ENCODE data around the gene UNC5A. TPM values are rescaled to one million over a fixed set of nuclear protein-coding genes. Genes with fewer than 3 reads are reported as not detected.

Gene UNC5A
- total RNA-seq, 1 donor from 2014 or later: not detected

DNA sequence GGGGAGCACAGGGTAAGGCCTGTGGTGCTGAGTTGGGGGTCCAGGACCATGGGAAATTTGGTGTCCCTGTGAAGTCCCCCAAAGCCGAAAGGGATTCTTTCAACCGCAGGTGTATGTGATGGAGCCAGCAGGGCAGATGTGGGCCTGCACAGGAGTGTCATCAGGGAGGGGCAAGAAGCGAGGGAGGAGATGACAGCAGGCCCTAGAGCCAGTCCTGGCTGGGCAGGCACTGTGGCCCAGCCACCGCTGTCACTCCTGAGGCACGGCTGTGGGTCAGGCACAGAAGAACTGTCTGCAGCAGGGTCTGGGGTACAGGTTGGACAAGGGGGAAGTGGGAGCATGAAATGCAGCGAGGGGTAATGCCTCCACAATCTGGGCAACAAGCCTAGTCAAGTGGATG lies 83.9 kb downstream of the UNC5A start:
- TF ChIP-seq, protein P1, sequence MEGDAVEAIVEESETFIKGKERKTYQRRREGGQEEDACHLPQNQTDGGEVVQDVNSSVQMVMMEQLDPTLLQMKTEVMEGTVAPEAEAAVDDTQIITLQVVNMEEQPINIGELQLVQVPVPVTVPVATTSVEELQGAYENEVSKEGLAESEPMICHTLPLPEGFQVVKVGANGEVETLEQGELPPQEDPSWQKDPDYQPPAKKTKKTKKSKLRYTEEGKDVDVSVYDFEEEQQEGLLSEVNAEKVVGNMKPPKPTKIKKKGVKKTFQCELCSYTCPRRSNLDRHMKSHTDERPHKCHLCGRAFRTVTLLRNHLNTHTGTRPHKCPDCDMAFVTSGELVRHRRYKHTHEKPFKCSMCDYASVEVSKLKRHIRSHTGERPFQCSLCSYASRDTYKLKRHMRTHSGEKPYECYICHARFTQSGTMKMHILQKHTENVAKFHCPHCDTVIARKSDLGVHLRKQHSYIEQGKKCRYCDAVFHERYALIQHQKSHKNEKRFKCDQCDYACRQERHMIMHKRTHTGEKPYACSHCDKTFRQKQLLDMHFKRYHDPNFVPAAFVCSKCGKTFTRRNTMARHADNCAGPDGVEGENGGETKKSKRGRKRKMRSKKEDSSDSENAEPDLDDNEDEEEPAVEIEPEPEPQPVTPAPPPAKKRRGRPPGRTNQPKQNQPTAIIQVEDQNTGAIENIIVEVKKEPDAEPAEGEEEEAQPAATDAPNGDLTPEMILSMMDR (IDR thresholded peaks at IDR 0.05): no peak
- intact Hi-C loops (cut with micrococcal nuclease): no loop called here
- DNase-seq (no peak), ATAC-seq (ENCODE audit: low read depth) (no peak)
- no peak overlapping the region for H3K4me3 Mint-ChIP-seq
- H3K9me3 Mint-ChIP-seq: no peaks in the 10 kb centered on the region
- H3K27me3 Mint-ChIP-seq: peaks cover 9% of the 10 kb centered on the region
- H3K36me3 Mint-ChIP-seq (ENCODE audit: low read depth): no peaks in the 10 kb centered on the region
- H3K27ac Mint-ChIP-seq: no peak overlapping the region
- CTCF ChIA-PET: no interaction called here
- POLR2A ChIA-PET: interaction anchor here (0.7 kb wide), 1 partner anchor 71 kb away, joined by 5 read pairs; no protein-coding TSS in a partner anchor
- peaks cover 6% of the 10 kb centered on the region for H3K4me1 Mint-ChIP-seq

DNA sequence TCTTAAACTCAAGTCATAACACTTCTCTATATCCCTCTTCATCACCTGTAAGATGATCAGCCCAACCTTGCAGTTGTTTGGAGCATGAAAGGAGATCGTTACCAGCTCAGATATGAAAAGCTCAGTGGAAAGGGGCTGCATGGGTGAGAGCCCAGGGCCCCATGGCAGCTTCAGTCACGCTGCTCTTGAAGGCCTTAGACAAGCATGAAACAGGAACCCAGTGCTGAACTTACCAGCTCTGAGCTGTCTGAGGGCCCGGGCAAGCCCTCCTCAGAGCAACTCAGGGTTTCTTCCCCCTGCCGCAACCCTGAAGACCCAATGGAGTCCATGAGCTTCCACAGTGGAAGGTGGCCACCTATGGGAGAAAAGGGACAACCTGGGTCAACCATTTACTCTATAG lies 85.5 kb downstream of the UNC5A start:
- ATAC-seq (ENCODE audit: low read depth) (no peak), DNase-seq (no peak)
- Mint-ChIP-seq H3K4me3 (no peak overlapping the region), H3K9me3 (no peaks in the 10 kb centered on the region), H3K27me3 (peaks cover 9% of the 10 kb centered on the region), H3K4me1 (peaks cover 11% of the 10 kb centered on the region), H3K36me3 (ENCODE audit: low read depth) (no peaks in the 10 kb centered on the region), H3K27ac (no peak overlapping the region)
- ChIA-PET CTCF (no interaction called here), POLR2A (no interaction called here)
- intact Hi-C loops (cut with micrococcal nuclease): no loop called here
- TF ChIP-seq, protein P1 (IDR thresholded peaks at IDR 0.05): no peak

DNA sequence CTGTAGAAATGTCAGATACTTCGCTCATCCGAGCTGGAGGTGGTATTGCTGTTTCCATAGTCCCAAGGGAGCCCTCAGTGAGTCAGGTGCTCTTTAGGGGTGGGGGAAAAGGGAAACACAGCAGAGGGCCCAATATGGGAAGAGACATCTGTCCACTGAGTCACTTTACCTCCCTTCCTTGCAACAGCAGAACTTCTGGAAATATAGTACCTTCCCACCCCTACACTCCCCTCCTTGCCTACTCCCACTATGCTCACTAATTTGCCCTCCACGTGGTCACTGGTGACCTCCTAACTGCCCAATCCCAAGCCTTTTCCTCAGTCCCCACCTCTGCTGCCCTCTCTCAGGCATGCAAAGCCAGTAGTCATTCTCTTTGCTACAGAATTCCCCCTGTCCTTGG lies 86.9 kb downstream of the UNC5A start:
- H3K4me3 Mint-ChIP-seq: no peak overlapping the region
- H3K27me3 Mint-ChIP-seq: no peaks in the 10 kb centered on the region

DNA sequence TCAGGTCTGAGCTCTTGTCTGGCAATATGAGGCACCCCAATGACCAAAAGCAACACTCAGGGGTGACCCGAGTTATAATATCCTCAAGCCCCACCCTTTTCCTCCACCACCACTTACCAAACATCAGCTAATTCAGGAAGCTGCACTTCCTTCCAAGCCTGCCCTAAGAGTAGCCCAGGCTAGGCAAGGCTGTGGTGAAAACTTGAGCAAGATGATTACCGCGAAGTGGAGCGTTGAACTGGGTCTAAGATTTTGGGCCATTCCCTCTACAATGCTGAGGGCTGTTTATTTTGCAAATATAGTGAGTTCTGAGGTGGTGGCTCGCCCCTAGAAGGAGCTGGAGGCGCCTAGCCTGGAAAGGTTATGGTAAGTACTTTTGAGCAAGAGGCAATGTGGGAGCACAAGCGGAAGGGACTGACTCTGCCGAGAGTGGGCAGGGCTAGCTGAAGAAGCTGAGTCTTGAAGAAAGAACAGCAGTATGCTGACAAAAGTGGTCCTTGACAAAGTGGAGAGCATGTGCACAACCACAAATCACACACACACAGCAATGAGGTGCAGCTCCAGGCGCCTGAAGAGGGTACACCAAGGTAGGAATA lies 89.0 kb downstream of the UNC5A start, which contains the start of gene HK3:
Gene HK3 (minus strand): TSS at position 51 of the 596 bp plus-strand sequence. CDS start 3,187 bp downstream, outside the sequence.
- no peak within 1 kb of the TSS for H3K27ac Mint-ChIP-seq
- intact Hi-C loops (cut with micrococcal nuclease): no loop called here
- DNase-seq (no peak), ATAC-seq (ENCODE audit: low read depth) (no peak)
- H3K27me3 Mint-ChIP-seq: no peaks in the 10 kb centered on the region
- no peak within 1 kb of the TSS for H3K4me3 Mint-ChIP-seq
- no peaks in the 10 kb centered on the region for H3K9me3 Mint-ChIP-seq
- H3K36me3 Mint-ChIP-seq (ENCODE audit: low read depth): peaks cover 15% of the 10 kb centered on the region
- TF ChIP-seq, protein P1 (IDR thresholded peaks at IDR 0.05): no peak
- CTCF ChIA-PET: interaction anchor here (0.9 to 1.0 kb wide), 2 partner anchors 239 to 327 kb away, joined by 3 read pairs; no protein-coding TSS in a partner anchor
- peaks cover 13% of the 10 kb centered on the region for H3K4me1 Mint-ChIP-seq
- POLR2A ChIA-PET: no interaction called here

More for the DNA sequence above, 86.9 kb downstream of the UNC5A start:
- intact Hi-C loops (cut with micrococcal nuclease): no loop called here
- DNase-seq (no peak), ATAC-seq (ENCODE audit: low read depth) (no peak)
- ChIA-PET POLR2A (no interaction called here), CTCF (no interaction called here)
- Mint-ChIP-seq H3K9me3 (no peaks in the 10 kb centered on the region), H3K36me3 (ENCODE audit: low read depth) (no peaks in the 10 kb centered on the region), H3K27ac (no peak overlapping the region), H3K4me1 (peaks cover 13% of the 10 kb centered on the region)
- TF ChIP-seq, protein P1 (IDR thresholded peaks at IDR 0.05): no peak

DNA sequence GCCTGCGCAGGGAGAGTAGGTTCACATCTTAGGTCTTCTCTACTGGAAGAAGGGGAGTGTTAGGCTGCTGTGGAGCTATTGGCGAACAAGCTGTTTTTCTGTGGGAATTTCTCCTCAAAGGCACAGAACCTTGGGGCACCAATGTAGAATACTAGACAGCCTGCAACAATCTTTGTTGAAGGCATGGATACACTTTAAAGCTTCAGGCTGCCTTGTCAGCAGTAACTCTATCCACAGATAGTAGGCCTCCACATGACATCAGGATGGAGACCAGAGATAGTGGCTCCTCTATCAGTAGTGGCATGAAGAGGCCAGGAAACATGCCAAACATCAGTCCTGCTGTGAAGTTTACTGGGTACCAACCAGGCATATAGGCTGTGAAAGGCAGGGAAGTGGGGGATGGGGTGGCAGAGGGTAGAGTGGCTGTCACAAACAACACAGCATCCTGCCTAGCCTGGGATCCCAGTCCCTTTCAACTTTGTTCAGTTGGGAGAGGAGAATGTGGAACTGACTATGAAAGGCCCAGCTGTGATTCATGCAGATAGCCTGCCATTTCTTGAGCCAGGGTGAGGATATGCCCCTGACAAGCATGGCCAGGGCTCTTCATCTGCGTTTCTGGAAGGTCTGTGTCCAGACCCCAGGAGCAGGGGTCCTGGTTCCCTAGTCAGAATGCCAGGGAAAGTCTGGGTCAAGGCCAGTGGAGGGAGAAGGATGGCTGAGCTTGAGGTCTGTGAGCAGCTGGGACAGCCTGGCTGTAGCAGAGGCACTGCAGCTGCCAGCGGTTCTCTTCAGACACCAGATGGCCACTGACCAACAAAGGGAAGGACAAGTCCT lies 89.8 kb downstream of the UNC5A start:
- intact Hi-C loops (cut with micrococcal nuclease): no loop called here
- TF ChIP-seq, protein P1 (IDR thresholded peaks at IDR 0.05): no peak
- Mint-ChIP-seq H3K27me3 (no peaks in the 10 kb centered on the region), H3K9me3 (no peaks in the 10 kb centered on the region), H3K4me3 (no peak overlapping the region), H3K4me1 (peaks cover 13% of the 10 kb centered on the region), H3K36me3 (ENCODE audit: low read depth) (peaks cover 22% of the 10 kb centered on the region), H3K27ac (no peak overlapping the region)
- CTCF ChIA-PET: interaction anchor here (0.9 to 1.3 kb wide), 2 partner anchors 239 to 240 kb away, joined by 3 read pairs; no protein-coding TSS in a partner anchor
- no peak for DNase-seq
- no peak for ATAC-seq (ENCODE audit: low read depth)
- POLR2A ChIA-PET: no interaction called here

Measured in activated B cell treated with CpG ODN at 0.5 μM for 24 hours (primary cell).